Activated CD4-positive, alpha-beta memory T cell treated with anti-CD3 and anti-CD28 coated beads, Interleukin-2, amount 10 ng/mL, durations not matched to agents 7 days and 5 days (primary cell): ENCODE results near the gene HSD3B2. TPM values are rescaled to one million over a fixed set of nuclear protein-coding genes. Genes with fewer than 3 reads are reported as not detected.

Experiments
- CTCF ChIA-PET: fragments of 350-600 bp; sonication (Branson Sonifier 250); formaldehyde crosslinking; loops from one replicate; lab custom pipeline; 2021; ENCODE audit warnings: antibody characterized with exemption, inconsistent platforms; lab: Charles Lee
- POLR2A ChIA-PET: fragments of 350-600 bp; sonication (Branson Sonifier 250); formaldehyde crosslinking; loops from one replicate; lab custom pipeline; 2021; ENCODE audit warnings: antibody characterized with exemption; lab: Charles Lee
- DNase-seq: peaks from one replicate; pipeline ENCODE4 v3.0.0-alpha.2; 2020
- H3K27ac Mint-ChIP-seq: one replicate; pipeline ENCODE4 v1.8.0; 2021; ENCODE audit warnings: mild to moderate bottlenecking, mixed read lengths
- H3K27me3 Mint-ChIP-seq: one replicate; pipeline ENCODE4 v1.8.0; 2021; ENCODE audit warnings: mixed read lengths
- H3K36me3 Mint-ChIP-seq: one replicate; pipeline ENCODE4 v1.8.0; 2021; ENCODE audit warnings: low read depth, mixed read lengths
- H3K4me1 Mint-ChIP-seq: one replicate; pipeline ENCODE4 v1.8.0; 2021; ENCODE audit warnings: mixed read lengths
- H3K4me3 Mint-ChIP-seq: one replicate; pipeline ENCODE4 v1.8.0; 2021; ENCODE audit warnings: mild to moderate bottlenecking, mixed read lengths
- H3K9me3 Mint-ChIP-seq: one replicate; pipeline ENCODE4 v1.8.0; 2021; ENCODE audit warnings: mixed read lengths
- total RNA-seq, 2 experiments: library from RNA; stranded (reverse); gene quantifications; one replicate each; pipeline ENCODE4 v1.2.3, GENCODE V29; 2021

The HSD3B2 gene
- total RNA-seq, 2 experiments from 2014 or later = not detected

- DNase-seq = no peak
- Mint-ChIP-seq H3K4me3 (no peak overlapping the region), H3K27me3 (no peaks in the 10 kb centered on the region), H3K27ac (no peak overlapping the region), H3K36me3 (no peaks in the 10 kb centered on the region), H3K9me3 (no peaks in the 10 kb centered on the region), H3K4me1 (no peaks in the 10 kb centered on the region)
- CTCF ChIA-PET = no interaction called here
- POLR2A ChIA-PET = no interaction called here
Measured at GRCh38 chr1:119447344-119448126, 32.6 kb downstream of the HSD3B2 start.

- CTCF ChIA-PET = no interaction called here
Measured at GRCh38 chr1:119448127-119448511, 33.2 kb downstream of the HSD3B2 start.

GRCh38 chr1:119449971-119450370 is 35.0 kb downstream of the HSD3B2 start:
- H3K4me1 Mint-ChIP-seq = no peaks in the 10 kb centered on the region
- H3K9me3 Mint-ChIP-seq = no peaks in the 10 kb centered on the region
- POLR2A ChIA-PET = no interaction called here
- H3K27me3 Mint-ChIP-seq = no peaks in the 10 kb centered on the region
- H3K36me3 Mint-ChIP-seq = no peaks in the 10 kb centered on the region
- DNase-seq = no peak
- CTCF ChIA-PET = no interaction called here
- no peak overlapping the region for H3K4me3 Mint-ChIP-seq
- H3K27ac Mint-ChIP-seq = no peak overlapping the region

More at GRCh38 chr1:119448127-119448511, 33.2 kb downstream of the HSD3B2 start:
- no peak for DNase-seq
- Mint-ChIP-seq H3K4me3 (no peak overlapping the region), H3K9me3 (no peaks in the 10 kb centered on the region), H3K36me3 (no peaks in the 10 kb centered on the region), H3K27ac (no peak overlapping the region), H3K27me3 (no peaks in the 10 kb centered on the region), H3K4me1 (no peaks in the 10 kb centered on the region)
- POLR2A ChIA-PET = no interaction called here

GRCh38 chr1:119451158-119451557 is 36.2 kb downstream of the HSD3B2 start:
- CTCF ChIA-PET = no interaction called here
- no peak for DNase-seq
- POLR2A ChIA-PET = no interaction called here
- no peaks in the 10 kb centered on the region for H3K27me3 Mint-ChIP-seq
- no peak overlapping the region for H3K4me3 Mint-ChIP-seq
- no peaks in the 10 kb centered on the region for H3K4me1 Mint-ChIP-seq
- H3K9me3 Mint-ChIP-seq = no peaks in the 10 kb centered on the region
- H3K27ac Mint-ChIP-seq = no peak overlapping the region
- no peaks in the 10 kb centered on the region for H3K36me3 Mint-ChIP-seq

DNA sequence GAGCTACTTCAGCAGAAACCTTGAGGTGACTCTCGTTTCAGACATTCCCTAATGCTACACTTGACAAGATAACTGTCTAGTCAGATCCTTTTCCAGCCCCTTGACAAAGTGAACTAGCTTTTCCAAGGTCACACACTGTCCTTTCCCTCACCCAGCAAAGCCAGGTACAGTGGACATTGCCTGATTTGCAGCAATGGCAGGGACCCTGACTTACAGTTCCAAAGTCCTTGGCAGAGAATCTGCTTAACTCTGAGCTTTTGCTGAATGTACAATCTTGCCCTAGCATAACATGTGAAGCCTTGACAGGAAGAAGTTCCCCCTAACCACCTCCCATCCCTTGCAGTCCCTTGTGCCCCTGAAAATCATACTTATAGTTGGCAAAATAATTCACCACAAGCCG is 37.1 kb downstream of the HSD3B2 start:
- Mint-ChIP-seq H3K27me3 (no peaks in the 10 kb centered on the region), H3K4me1 (no peaks in the 10 kb centered on the region), H3K36me3 (no peaks in the 10 kb centered on the region), H3K27ac (no peak overlapping the region), H3K9me3 (no peaks in the 10 kb centered on the region), H3K4me3 (no peak overlapping the region)
- ChIA-PET CTCF (no interaction called here), POLR2A (interaction anchor here (0.7 kb wide), 1 partner anchor 311 kb away, joined by 3 read pairs; the partner anchor contains the start of gene WARS2)
- DNase-seq = no peak

DNA sequence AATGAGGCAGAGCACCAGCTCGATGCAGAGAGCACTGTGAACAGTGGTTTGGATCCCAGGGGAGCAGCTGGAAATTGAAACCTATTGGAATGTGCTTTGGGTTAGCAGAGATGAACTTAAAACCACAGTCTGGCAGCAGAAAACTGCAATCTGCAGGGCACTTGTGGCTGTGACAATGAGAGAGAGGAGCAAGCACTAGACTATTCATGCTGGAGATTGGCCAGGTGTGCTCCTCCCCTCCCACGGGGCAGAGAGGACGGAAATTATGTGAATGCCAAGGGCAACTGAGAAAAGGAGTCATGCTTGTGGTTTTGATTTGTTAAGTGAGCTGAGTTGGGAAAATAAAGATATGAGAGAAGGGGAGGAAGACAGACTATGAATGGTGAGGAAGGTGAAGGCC is 38.1 kb downstream of the HSD3B2 start:
- H3K4me1 Mint-ChIP-seq = no peaks in the 10 kb centered on the region
- no peaks in the 10 kb centered on the region for H3K27me3 Mint-ChIP-seq
- no peak for DNase-seq
- ChIA-PET CTCF (interaction anchor here (1.0 kb wide), 1 partner anchor 19 kb away, joined by 3 read pairs; no protein-coding TSS in a partner anchor), POLR2A (no interaction called here)
- no peaks in the 10 kb centered on the region for H3K36me3 Mint-ChIP-seq
- H3K9me3 Mint-ChIP-seq = no peaks in the 10 kb centered on the region
- no peak overlapping the region for H3K27ac Mint-ChIP-seq
- H3K4me3 Mint-ChIP-seq = no peak overlapping the region

- H3K27ac Mint-ChIP-seq = no peak overlapping the region
Measured at GRCh38 chr1:119462964-119463363, 48.0 kb downstream of the HSD3B2 start.

GRCh38 chr1:119463569-119463968 is 48.6 kb downstream of the HSD3B2 start:
- no peak for DNase-seq

More at GRCh38 chr1:119462964-119463363, 48.0 kb downstream of the HSD3B2 start:
- no peaks in the 10 kb centered on the region for H3K9me3 Mint-ChIP-seq
- ChIA-PET POLR2A (no interaction called here), CTCF (no interaction called here)
- H3K36me3 Mint-ChIP-seq = no peaks in the 10 kb centered on the region
- no peaks in the 10 kb centered on the region for H3K4me1 Mint-ChIP-seq
- no peak for DNase-seq
- peaks cover 2% of the 10 kb centered on the region for H3K27me3 Mint-ChIP-seq
- H3K4me3 Mint-ChIP-seq = no peak overlapping the region

GRCh38 chr1:119466445-119466844 is 51.5 kb downstream of the HSD3B2 start:
- no peaks in the 10 kb centered on the region for H3K4me1 Mint-ChIP-seq
- H3K9me3 Mint-ChIP-seq = no peaks in the 10 kb centered on the region
- DNase-seq = no peak
- H3K4me3 Mint-ChIP-seq = no peak overlapping the region
- H3K27ac Mint-ChIP-seq = no peak overlapping the region
- no peaks in the 10 kb centered on the region for H3K27me3 Mint-ChIP-seq
- ChIA-PET POLR2A (no interaction called here), CTCF (no interaction called here)
- H3K36me3 Mint-ChIP-seq = no peaks in the 10 kb centered on the region

More at GRCh38 chr1:119463569-119463968, 48.6 kb downstream of the HSD3B2 start:
- no peak overlapping the region for H3K27ac Mint-ChIP-seq
- peaks cover 2% of the 10 kb centered on the region for H3K27me3 Mint-ChIP-seq
- ChIA-PET POLR2A (no interaction called here), CTCF (no interaction called here)
- H3K4me1 Mint-ChIP-seq = no peaks in the 10 kb centered on the region
- no peaks in the 10 kb centered on the region for H3K36me3 Mint-ChIP-seq
- no peaks in the 10 kb centered on the region for H3K9me3 Mint-ChIP-seq
- no peak overlapping the region for H3K4me3 Mint-ChIP-seq

DNA sequence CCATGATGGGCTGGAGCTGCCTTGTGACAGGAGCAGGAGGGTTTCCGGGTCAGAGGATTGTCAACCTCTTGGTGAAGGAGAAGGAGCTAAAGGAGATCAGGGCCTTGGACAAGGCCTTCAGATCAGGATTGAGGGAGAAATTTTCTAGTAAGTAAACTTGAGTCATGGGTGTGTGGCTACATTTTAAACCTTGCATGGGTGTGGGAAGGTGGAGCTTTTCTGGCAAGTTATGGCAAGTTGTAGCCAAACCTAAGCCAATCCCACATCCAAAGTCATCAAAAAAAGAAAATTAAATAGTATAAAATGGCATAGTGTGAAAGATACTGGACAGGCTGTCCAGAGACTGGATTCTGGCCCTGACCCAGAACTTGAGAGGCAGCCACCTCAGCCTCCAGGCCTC is 52.3 kb downstream of the HSD3B2 start:
- ChIA-PET CTCF (no interaction called here), POLR2A (no interaction called here)
- Mint-ChIP-seq H3K27ac (no peak overlapping the region), H3K4me3 (no peak overlapping the region), H3K27me3 (no peaks in the 10 kb centered on the region), H3K36me3 (no peaks in the 10 kb centered on the region), H3K9me3 (no peaks in the 10 kb centered on the region), H3K4me1 (no peaks in the 10 kb centered on the region)
- DNase-seq = no peak

DNA sequence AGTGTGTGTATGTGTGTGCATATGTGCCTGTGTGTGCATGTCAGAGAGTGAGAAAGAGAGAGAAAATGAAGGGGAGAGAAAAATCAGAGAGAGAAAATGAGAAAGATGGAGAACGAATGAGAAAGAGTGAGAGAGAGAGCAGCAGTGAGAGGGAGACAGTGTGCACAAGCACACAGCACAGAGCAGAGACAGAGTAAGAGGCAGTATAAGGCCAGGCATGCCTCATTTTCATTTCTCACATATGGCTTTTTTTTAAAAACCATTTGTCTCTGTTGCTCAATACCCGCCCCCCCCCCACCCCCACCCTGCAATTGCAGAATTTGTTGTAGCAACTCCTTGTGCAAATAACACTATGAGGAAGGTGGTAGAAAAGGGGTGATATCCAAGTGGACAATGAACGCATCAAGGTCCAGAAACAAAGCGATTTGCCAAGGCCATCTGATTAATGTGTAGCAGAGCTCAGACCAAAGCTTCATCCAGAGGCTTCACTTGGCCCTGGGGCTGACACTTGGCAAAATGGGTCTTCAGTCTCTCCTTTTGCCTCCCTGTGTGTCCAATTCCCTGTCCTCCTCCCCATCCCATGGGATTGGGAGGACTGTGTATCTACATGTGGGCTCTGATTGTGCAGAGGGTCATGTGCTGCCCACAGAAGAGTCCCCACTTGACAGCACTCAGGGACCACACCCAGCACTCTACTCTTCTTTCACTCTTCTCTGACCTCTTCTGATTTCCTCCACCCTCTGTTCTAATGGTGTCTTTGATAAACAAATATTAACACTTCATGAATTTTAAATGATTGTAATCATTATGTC is 53.1 kb downstream of the HSD3B2 start:
- Mint-ChIP-seq H3K4me1 (no peaks in the 10 kb centered on the region), H3K4me3 (no peak overlapping the region), H3K27me3 (no peaks in the 10 kb centered on the region), H3K36me3 (no peaks in the 10 kb centered on the region), H3K27ac (no peak overlapping the region), H3K9me3 (no peaks in the 10 kb centered on the region)
- no peak for DNase-seq
- POLR2A ChIA-PET = no interaction called here
- CTCF ChIA-PET = no interaction called here

- Mint-ChIP-seq H3K9me3 (no peaks in the 10 kb centered on the region), H3K27me3 (no peaks in the 10 kb centered on the region), H3K36me3 (no peaks in the 10 kb centered on the region), H3K4me1 (no peaks in the 10 kb centered on the region), H3K27ac (no peak overlapping the region), H3K4me3 (no peak overlapping the region)
- ChIA-PET CTCF (no interaction called here), POLR2A (no interaction called here)
- DNase-seq = no peak
Measured at GRCh38 chr1:119469741-119470140, 54.8 kb downstream of the HSD3B2 start.

DNA sequence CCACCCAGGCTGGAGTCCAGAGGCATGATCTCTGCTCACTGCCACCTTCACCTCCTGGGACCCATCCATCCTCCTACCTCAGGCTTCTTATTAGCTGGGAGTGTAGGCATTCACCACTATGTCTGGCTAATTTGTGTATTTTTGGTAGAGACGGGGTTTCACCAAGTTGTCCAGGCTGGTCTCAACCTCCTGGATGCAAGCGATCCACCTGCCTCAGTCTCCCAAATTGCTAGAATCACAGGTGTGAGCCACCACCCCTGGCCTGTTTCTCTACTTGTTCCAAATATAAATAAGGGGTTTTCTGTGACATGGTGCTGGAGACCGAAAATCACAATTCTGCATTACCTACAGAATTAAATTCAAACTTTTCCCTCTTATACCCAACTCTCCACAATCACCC is 55.4 kb downstream of the HSD3B2 start:
- no peaks in the 10 kb centered on the region for H3K27me3 Mint-ChIP-seq
- H3K36me3 Mint-ChIP-seq = no peaks in the 10 kb centered on the region
- DNase-seq = no peak
- ChIA-PET CTCF (no interaction called here), POLR2A (no interaction called here)
- no peak overlapping the region for H3K27ac Mint-ChIP-seq
- no peak overlapping the region for H3K4me3 Mint-ChIP-seq
- no peaks in the 10 kb centered on the region for H3K4me1 Mint-ChIP-seq
- H3K9me3 Mint-ChIP-seq = no peaks in the 10 kb centered on the region
